Thymus (tissue), 11 donors: ENCODE measurements around the gene SORBS1. TPM values are rescaled to one million over a fixed set of nuclear protein-coding genes. Genes with fewer than 3 reads are reported as not detected.

Experiments used
- DNase-seq, 9 donors: peaks; one replicate each; pipeline ENCODE4 v3.0.0-alpha.2; 2013; ENCODE audit warnings: low spot score in 9 of 9, low read depth in 6 of 9, missing footprints in 1 of 9
- H3K27ac ChIP-seq, 2 donors: one replicate each; pipeline ENCODE4 v1.5.1; 2013; ENCODE audit warnings: control low read depth in 1 of 2, low read depth in 1 of 2, low read length in 1 of 2, mild to moderate bottlenecking in 1 of 2, moderate library complexity in 1 of 2
- H3K27me3 ChIP-seq, 2 donors: one replicate each; pipeline ENCODE4 v1.5.1; 2013; ENCODE audit warnings: low read length in 1 of 2; ENCODE audit not compliant: control insufficient read depth in 2 of 2, insufficient read depth in 1 of 2
- H3K36me3 ChIP-seq, 2 donors: one replicate each; pipeline ENCODE4 v1.5.1; 2013; ENCODE audit warnings: low read length in 1 of 2, mild to moderate bottlenecking in 1 of 2, moderate library complexity in 1 of 2; ENCODE audit not compliant: control insufficient read depth in 2 of 2, insufficient read depth in 2 of 2
- H3K4me1 ChIP-seq, 2 donors: one replicate each; pipeline ENCODE4 v1.5.1; 2013; ENCODE audit warnings: low read length in 2 of 2; ENCODE audit not compliant: control insufficient read depth in 2 of 2, insufficient read depth in 2 of 2
- H3K4me3 ChIP-seq, 2 donors: one replicate each; pipeline ENCODE4 v1.5.1; 2013; ENCODE audit warnings: low read length in 2 of 2, control low read depth in 1 of 2, mild to moderate bottlenecking in 1 of 2
- H3K9me3 ChIP-seq, 2 donors: one replicate each; pipeline ENCODE4 v1.5.1; 2013; ENCODE audit warnings: low read length in 1 of 2, mild to moderate bottlenecking in 1 of 2; ENCODE audit not compliant: control insufficient read depth in 2 of 2, insufficient read depth in 1 of 2
- WGBS: extraction: QIAGEN DNeasy Blood & Tissue Kit; methylation state at CpG from one replicate; pipeline ENCODE4 v1.1.7; 2013; 5-methylcytosine and 5-hydroxymethylcytosine counted together
- polyA plus RNA-seq: library from polyadenylated mRNA; stranded (reverse); fragments of 200-250 nt; gene quantifications from one replicate; pipeline ENCODE4 v1.2.3, GENCODE V29; 2013
- total RNA-seq: library from RNA; stranded (reverse); fragments of 120-200 nt; gene quantifications from one replicate; pipeline ENCODE4 v1.2.4, GENCODE V29; 2013
- donor health status: healthy.

Gene SORBS1
- total and polyA plus RNA-seq, 2 donors = 1.9 to 25.3 TPM

GRCh38 chr10:95493862-95494261 lies 67.3 kb downstream of the SORBS1 start:
- H3K27ac ChIP-seq = no peak overlapping the region
- no peak for DNase-seq
- H3K27me3 ChIP-seq = no peaks in the 10 kb centered on the region
- H3K4me1 ChIP-seq = no peaks in the 10 kb centered on the region
- WGBS = 99% methylated on average over 2 of the region's 2 CpGs
- H3K4me3 ChIP-seq = no peak overlapping the region
- no peaks in the 10 kb centered on the region for H3K9me3 ChIP-seq
- H3K36me3 ChIP-seq = no peaks in the 10 kb centered on the region

DNA sequence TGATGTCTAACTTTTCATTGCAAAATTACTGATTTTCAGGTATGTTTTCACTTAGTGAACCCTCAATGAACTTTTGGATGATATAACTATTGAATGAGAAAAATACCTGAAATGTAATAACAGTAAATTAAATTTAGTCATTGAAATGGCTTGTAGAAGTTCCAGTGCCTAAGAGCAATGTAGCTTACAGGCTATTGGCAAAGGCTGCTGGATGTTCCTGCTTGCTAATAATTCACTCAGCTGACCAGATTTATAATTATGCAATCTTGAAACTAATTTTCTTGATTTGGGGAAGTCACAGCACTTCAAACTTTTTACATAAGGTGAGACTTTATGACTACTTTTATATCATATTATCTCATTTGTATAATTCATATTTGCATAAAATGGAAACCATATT lies 73.2 kb downstream of the SORBS1 start:
- DNase-seq = no peak
- no peak overlapping the region for H3K4me3 ChIP-seq
- H3K9me3 ChIP-seq = no peaks in the 10 kb centered on the region
- H3K27ac ChIP-seq = no peak overlapping the region
- H3K4me1 ChIP-seq = no peaks in the 10 kb centered on the region
- H3K36me3 ChIP-seq = no peaks in the 10 kb centered on the region
- no peaks in the 10 kb centered on the region for H3K27me3 ChIP-seq

GRCh38 chr10:95485056-95485844 lies 75.9 kb downstream of the SORBS1 start:
- WGBS = 96% methylated on average over 4 of the region's 4 CpGs
- DNase-seq = no peak
- Histone ChIP-seq H3K36me3 (no peaks in the 10 kb centered on the region), H3K9me3 (no peaks in the 10 kb centered on the region), H3K4me3 (no peak overlapping the region), H3K4me1 (peaks cover 0 to 1% of the 10 kb centered on the region in 2 donors), H3K27me3 (no peaks in the 10 kb centered on the region), H3K27ac (no peak overlapping the region)

GRCh38 chr10:95482501-95483233 lies 78.5 kb downstream of the SORBS1 start:
- no peak for DNase-seq
- 97% methylated on average over 7 of the region's 7 CpGs for WGBS
- Histone ChIP-seq H3K36me3 (no peaks in the 10 kb centered on the region), H3K27me3 (no peaks in the 10 kb centered on the region), H3K4me1 (peaks cover 0 to 3% of the 10 kb centered on the region in 2 donors), H3K9me3 (no peaks in the 10 kb centered on the region), H3K27ac (no peak overlapping the region), H3K4me3 (no peak overlapping the region)

DNA sequence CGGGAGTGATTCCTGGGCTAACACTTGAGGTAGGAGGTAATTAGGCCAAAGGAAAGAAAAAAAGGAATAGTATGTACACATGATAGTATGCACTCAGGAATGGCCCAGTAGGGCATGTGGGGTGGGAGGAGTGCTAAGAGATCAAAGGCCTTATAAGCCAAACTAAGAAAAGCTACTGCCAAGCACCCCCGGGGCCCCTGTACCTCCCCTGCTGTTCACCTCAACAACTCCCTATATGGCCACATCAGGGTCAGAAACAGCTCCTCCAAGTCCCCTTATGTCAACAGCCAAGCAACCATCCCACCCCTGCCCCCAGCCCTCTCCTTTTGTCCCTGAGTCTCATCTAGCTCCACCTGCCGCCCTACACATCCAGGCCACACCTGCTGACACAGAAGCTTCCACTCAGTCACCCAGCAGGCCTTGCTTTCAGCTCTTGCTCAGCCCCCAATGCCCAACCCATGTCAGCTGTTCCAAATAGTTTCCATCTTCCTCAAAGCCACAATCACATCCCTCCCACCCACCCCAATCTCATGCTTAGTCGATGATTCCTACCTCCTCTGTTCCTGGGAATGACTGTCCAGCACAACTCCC lies 80.2 kb downstream of the SORBS1 start:
- Histone ChIP-seq H3K27me3 (no peaks in the 10 kb centered on the region), H3K4me1 (peaks cover 0 to 3% of the 10 kb centered on the region in 2 donors), H3K9me3 (no peaks in the 10 kb centered on the region), H3K27ac (no peak overlapping the region), H3K36me3 (no peaks in the 10 kb centered on the region), H3K4me3 (no peak overlapping the region)
- no peak for DNase-seq
- WGBS = 96% methylated on average over 4 of the region's 4 CpGs

DNA sequence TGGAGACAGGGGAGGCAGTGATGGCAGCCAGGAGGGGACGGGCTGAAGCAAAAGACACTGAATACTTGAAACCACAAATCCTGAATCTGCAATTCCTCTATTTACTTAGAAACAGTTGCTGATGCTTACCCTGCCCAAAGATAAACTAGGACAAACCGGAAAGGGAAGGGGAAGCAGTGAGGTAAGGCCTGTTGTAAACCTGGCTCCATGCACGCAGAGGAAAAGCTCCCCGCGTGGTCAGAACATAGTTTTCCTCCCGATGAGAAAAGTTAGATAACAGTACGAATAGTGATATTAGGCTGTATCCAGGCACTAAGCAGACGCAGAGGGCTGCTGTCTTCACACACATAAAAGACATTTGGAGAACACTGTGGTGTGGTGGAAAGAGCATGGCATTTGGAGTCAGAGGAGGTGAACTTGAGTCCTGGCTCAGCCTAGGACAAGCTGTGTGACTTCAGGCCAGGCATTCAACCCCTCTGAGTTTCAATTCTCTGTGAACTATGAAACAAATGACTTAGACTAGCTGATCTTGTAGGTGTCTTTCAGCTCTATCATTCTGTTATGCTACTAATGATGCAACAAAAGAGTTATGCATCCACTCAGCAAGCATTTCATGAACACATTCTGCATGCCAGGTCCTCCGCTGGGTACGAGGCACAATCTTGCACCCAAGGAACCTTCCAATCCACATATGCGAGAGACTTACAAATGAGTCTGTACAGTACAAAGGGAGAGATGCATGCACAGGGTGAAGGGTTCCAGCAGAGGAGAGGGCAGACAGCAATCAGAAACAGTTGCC lies 80.9 kb downstream of the SORBS1 start:
- Histone ChIP-seq H3K4me3 (no peak overlapping the region), H3K4me1 (peaks cover 0 to 3% of the 10 kb centered on the region in 2 donors), H3K27ac (no peak overlapping the region), H3K9me3 (no peaks in the 10 kb centered on the region), H3K36me3 (no peaks in the 10 kb centered on the region), H3K27me3 (no peaks in the 10 kb centered on the region)
- DNase-seq = no peak
- WGBS = 74% methylated on average over 11 of the region's 11 CpGs

- H3K4me1 ChIP-seq = peaks cover 0 to 3% of the 10 kb centered on the region in 2 donors
- H3K27ac ChIP-seq = no peak overlapping the region
- H3K4me3 ChIP-seq = no peak overlapping the region
- DNase-seq = no peak
- WGBS = 88% methylated on average over 3 of the region's 3 CpGs
- H3K9me3 ChIP-seq = no peaks in the 10 kb centered on the region
- H3K27me3 ChIP-seq = no peaks in the 10 kb centered on the region
- no peaks in the 10 kb centered on the region for H3K36me3 ChIP-seq
Measured at GRCh38 chr10:95478935-95479334, 82.2 kb downstream of the SORBS1 start.

GRCh38 chr10:95478185-95478584 lies 83.0 kb downstream of the SORBS1 start:
- Histone ChIP-seq H3K27me3 (no peaks in the 10 kb centered on the region), H3K4me1 (peaks cover 0 to 3% of the 10 kb centered on the region in 2 donors), H3K27ac (peak overlapping the region in 1 of 2 donors; percentile 8), H3K9me3 (no peaks in the 10 kb centered on the region), H3K4me3 (no peak overlapping the region), H3K36me3 (no peaks in the 10 kb centered on the region)
- no peak for DNase-seq
- WGBS = 89% methylated on average over 1 of the region's 1 CpG
